ENCODE data around the gene GABRB1.

The GABRB1 gene

GRCh38 chr4:47084111-47084510, 52.7 kb downstream of the GABRB1 start:
- no peak overlapping the region for H3K4me2 ChIP-seq (ENCODE audit: low read length)
- H3K4me1 ChIP-seq, result no peaks in the 10 kb centered on the region
- no peaks in the 10 kb centered on the region for H3K9me3 ChIP-seq (ENCODE audit: control insufficient read depth, low read length)
- H3K36me3 ChIP-seq (ENCODE audit: control insufficient read depth, insufficient read depth, low read length), result no peaks in the 10 kb centered on the region
- H3K9ac ChIP-seq, result no peak overlapping the region
- no peaks in the 10 kb centered on the region for H3K27me3 ChIP-seq (ENCODE audit: control insufficient read depth, insufficient read depth, low read length)
- no peak overlapping the region for H2AFZ ChIP-seq
- no peak overlapping the region for H3K4me3 ChIP-seq (ENCODE audit: low read depth, low read length)
- no peak overlapping the region for H3K27ac ChIP-seq
- no peak for TF ChIP-seq CTCF (IDR thresholded peaks at IDR 0.05)
- H3K79me2 ChIP-seq, result no peaks in the 10 kb centered on the region

- Histone ChIP-seq H3K4me1 (no peaks in the 10 kb centered on the region), H3K79me2 (no peaks in the 10 kb centered on the region), H3K27ac (no peak overlapping the region), H3K4me3 (ENCODE audit: low read depth, low read length) (no peak overlapping the region), H3K36me3 (ENCODE audit: control insufficient read depth, insufficient read depth, low read length) (no peaks in the 10 kb centered on the region), H2AFZ (no peak overlapping the region), H3K9me3 (ENCODE audit: control insufficient read depth, low read length) (no peaks in the 10 kb centered on the region), H3K9ac (no peak overlapping the region), H3K4me2 (ENCODE audit: low read length) (no peak overlapping the region), H3K27me3 (ENCODE audit: control insufficient read depth, insufficient read depth, low read length) (no peaks in the 10 kb centered on the region)
- TF ChIP-seq CTCF (IDR thresholded peaks at IDR 0.05), result no peak
These were observed 53.4 kb downstream of the GABRB1 start for GRCh38 chr4:47084795-47085194.

- Histone ChIP-seq H3K4me3 (ENCODE audit: low read depth, low read length) (no peak overlapping the region), H3K36me3 (ENCODE audit: control insufficient read depth, insufficient read depth, low read length) (no peaks in the 10 kb centered on the region), H3K4me1 (no peaks in the 10 kb centered on the region), H3K9ac (no peak overlapping the region), H3K27me3 (ENCODE audit: control insufficient read depth, insufficient read depth, low read length) (no peaks in the 10 kb centered on the region), H3K27ac (no peak overlapping the region), H3K9me3 (ENCODE audit: control insufficient read depth, low read length) (no peaks in the 10 kb centered on the region), H2AFZ (no peak overlapping the region), H3K4me2 (ENCODE audit: low read length) (no peak overlapping the region), H3K79me2 (no peaks in the 10 kb centered on the region)
- TF ChIP-seq CTCF (IDR thresholded peaks at IDR 0.05), result no peak
These were observed 56.9 kb downstream of the GABRB1 start for GRCh38 chr4:47088298-47088697.

- no peaks in the 10 kb centered on the region for H3K79me2 ChIP-seq
- H2AFZ ChIP-seq, result no peak overlapping the region
- H3K4me1 ChIP-seq, result no peaks in the 10 kb centered on the region
- H3K27me3 ChIP-seq (ENCODE audit: control insufficient read depth, insufficient read depth, low read length), result no peaks in the 10 kb centered on the region
- no peak overlapping the region for H3K4me3 ChIP-seq (ENCODE audit: low read depth, low read length)
- H3K4me2 ChIP-seq (ENCODE audit: low read length), result no peak overlapping the region
- no peak overlapping the region for H3K9ac ChIP-seq
- H3K27ac ChIP-seq, result no peak overlapping the region
- no peaks in the 10 kb centered on the region for H3K9me3 ChIP-seq (ENCODE audit: control insufficient read depth, low read length)
- no peak for TF ChIP-seq CTCF (IDR thresholded peaks at IDR 0.05)
- H3K36me3 ChIP-seq (ENCODE audit: control insufficient read depth, insufficient read depth, low read length), result no peaks in the 10 kb centered on the region
These were observed 64.5 kb downstream of the GABRB1 start for GRCh38 chr4:47095884-47096283.

GRCh38 chr4:47101453-47101852, 70.1 kb downstream of the GABRB1 start:
- Histone ChIP-seq H2AFZ (no peak overlapping the region), H3K36me3 (ENCODE audit: control insufficient read depth, insufficient read depth, low read length) (no peaks in the 10 kb centered on the region), H3K9ac (no peak overlapping the region), H3K27me3 (ENCODE audit: control insufficient read depth, insufficient read depth, low read length) (no peaks in the 10 kb centered on the region), H3K9me3 (ENCODE audit: control insufficient read depth, low read length) (no peaks in the 10 kb centered on the region), H3K79me2 (no peaks in the 10 kb centered on the region), H3K27ac (no peak overlapping the region), H3K4me2 (ENCODE audit: low read length) (no peak overlapping the region), H3K4me1 (no peaks in the 10 kb centered on the region), H3K4me3 (ENCODE audit: low read depth, low read length) (no peak overlapping the region)
- no peak for TF ChIP-seq CTCF (IDR thresholded peaks at IDR 0.05)
